Measurements from ENCODE around the gene TRIM56.
"Not testable (repeated sequence)": the region's sequence is repeated elsewhere in the genome, so short reads cannot be mapped to it uniquely, and the experiment has no call there.

TRIM56 gene, protein sequence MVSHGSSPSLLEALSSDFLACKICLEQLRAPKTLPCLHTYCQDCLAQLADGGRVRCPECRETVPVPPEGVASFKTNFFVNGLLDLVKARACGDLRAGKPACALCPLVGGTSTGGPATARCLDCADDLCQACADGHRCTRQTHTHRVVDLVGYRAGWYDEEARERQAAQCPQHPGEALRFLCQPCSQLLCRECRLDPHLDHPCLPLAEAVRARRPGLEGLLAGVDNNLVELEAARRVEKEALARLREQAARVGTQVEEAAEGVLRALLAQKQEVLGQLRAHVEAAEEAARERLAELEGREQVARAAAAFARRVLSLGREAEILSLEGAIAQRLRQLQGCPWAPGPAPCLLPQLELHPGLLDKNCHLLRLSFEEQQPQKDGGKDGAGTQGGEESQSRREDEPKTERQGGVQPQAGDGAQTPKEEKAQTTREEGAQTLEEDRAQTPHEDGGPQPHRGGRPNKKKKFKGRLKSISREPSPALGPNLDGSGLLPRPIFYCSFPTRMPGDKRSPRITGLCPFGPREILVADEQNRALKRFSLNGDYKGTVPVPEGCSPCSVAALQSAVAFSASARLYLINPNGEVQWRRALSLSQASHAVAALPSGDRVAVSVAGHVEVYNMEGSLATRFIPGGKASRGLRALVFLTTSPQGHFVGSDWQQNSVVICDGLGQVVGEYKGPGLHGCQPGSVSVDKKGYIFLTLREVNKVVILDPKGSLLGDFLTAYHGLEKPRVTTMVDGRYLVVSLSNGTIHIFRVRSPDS

DNA sequence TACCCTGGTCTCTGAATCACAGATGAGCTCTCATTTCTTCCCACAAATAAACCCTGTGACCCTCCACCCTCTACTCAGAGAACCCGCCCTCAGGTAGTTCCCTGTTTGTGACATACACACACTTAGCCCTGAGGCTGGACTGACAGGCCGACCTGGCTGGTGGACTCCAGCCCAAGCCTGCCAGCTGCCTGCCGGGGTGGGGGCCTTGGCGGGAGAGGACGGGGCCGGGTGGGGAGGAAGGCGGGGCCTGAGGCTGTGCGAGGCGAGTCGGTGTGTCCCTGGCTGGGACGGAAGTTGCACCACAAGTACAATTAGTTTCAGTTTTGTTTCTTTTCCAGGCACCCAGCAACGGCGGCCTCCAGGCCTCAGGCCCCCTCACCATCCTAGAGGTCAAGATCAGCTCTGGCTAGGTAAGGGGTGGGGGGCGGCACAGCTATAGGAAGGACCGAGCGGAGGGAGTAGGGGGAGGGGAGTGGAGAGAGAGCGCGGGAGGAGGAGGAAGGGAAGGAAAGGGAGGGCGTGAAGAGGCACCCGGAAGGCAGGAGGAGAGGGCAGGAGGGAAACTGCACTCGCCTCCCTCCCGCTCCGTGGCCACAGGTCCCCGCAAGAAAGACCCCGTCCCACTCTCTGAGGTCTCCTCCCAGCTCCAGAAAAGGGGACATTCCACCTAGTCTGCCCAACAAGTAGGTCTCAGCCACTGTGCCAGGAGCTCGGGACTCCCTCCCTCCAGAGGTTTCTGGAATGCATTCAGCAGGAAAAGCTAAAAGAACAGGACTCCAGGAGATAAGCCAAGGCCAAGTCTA lies at the start of gene TRIM56:
TRIM56 (plus strand) TSS at position 320 of the 803 bp plus-strand sequence. CDS start 1,832 bp downstream, outside the sequence.
- peak; percentile 43 for DNase-seq (ENCODE audit: low read depth, low spot score)

DNA sequence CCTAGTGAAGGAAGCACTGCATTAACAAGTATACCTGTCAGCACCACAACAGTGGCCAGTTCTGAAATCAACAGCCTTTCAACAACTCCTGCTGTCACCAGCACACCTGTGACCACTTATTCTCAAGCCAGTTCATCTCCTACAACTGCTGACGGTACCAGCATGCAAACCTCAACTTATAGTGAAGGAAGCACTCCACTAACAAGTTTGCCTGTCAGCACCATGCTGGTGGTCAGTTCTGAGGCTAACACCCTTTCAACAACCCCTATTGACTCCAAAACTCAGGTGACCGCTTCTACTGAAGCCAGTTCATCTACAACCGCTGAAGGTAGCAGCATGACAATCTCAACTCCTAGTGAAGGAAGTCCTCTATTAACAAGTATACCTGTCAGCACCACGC lies 49.3 kb upstream of the TRIM56 start:
- DNase-seq (ENCODE audit: low read depth, low spot score), result no peak

DNA sequence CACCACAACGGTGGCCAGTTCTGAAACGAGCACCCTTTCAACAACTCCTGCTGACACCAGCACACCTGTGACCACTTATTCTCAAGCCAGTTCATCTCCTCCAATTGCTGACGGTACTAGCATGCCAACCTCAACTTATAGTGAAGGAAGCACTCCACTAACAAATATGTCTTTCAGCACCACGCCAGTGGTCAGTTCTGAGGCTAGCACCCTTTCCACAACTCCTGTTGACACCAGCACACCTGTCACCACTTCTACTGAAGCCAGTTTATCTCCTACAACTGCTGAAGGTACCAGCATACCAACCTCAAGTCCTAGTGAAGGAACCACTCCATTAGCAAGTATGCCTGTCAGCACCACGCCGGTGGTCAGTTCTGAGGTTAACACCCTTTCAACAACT lies 44.0 kb upstream of the TRIM56 start:
- not testable (repeated sequence) for DNase-seq (ENCODE audit: low read depth, low spot score)

DNA sequence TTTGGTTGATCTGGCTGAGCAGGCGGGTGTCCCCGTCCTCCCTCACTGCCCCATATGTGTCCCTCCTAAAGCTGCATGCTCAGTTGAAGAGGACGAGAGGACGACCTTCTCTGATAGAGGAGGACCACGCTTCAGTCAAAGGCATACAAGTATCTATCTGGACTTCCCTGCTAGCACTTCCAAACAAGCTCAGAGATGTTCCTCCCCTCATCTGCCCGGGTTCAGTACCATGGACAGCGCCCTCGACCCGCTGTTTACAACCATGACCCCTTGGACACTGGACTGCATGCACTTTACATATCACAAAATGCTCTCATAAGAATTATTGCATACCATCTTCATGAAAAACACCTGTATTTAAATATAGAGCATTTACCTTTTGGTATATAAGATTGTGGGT lies 26.9 kb upstream of the TRIM56 start:
- no peak for DNase-seq (ENCODE audit: low read depth, low spot score)

DNA sequence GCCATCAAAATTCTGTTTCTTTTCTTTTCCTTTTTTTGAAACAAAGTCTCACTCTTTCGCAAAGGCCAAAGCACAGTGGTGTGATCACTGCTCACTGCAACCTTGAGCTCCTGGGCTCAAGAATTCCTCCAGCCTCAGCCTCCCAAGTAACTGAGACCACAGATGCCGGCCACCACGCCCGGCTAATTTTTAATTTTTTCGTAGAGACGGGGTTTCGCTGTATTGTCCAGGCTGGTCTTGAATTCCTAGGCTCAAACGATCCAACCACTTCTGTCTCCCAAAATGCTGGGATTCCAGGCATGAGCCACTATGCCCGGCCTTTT lies 25.7 kb upstream of the TRIM56 start:
- DNase-seq (ENCODE audit: low read depth, low spot score), result no peak

DNA sequence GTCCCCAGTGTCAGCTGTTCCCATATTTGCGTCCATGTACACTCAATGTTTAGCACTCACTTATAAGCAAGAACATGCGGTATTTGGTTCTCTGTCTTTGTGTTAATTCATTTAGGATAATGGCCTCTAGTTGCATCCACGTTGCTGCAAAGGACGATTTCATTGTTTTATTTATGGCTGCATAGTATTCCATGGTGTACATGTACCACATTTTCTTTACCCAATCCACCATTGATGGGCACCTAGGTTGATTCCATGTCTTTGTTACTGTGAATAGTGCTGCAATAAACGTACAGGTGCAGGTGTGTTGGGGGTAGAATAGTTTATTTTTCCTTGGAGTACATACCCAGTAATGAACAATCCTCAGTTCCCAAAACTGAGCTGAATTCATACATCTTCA lies 24.3 kb upstream of the TRIM56 start:
- no peak for DNase-seq (ENCODE audit: low read depth, low spot score)

DNA sequence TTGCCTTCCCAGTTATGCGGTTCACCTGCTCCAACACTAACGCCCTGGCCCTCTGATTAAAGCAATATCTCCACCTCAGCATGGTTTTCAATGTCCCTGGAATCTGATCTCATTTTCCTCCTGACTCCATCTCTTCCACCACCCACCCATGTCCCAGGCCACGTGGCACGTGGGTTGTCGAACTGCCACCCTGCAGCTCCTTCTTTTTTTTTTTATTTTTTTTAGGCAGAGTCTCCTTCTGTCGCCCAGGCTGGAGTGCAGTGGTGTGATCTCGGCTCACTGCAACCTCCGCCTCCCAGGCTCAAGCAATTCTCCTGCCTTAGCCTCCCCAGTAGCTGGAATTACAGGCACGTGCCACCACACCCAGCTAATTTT lies 21.1 kb upstream of the TRIM56 start:
- DNase-seq (ENCODE audit: low read depth, low spot score), result not testable (repeated sequence)

DNA sequence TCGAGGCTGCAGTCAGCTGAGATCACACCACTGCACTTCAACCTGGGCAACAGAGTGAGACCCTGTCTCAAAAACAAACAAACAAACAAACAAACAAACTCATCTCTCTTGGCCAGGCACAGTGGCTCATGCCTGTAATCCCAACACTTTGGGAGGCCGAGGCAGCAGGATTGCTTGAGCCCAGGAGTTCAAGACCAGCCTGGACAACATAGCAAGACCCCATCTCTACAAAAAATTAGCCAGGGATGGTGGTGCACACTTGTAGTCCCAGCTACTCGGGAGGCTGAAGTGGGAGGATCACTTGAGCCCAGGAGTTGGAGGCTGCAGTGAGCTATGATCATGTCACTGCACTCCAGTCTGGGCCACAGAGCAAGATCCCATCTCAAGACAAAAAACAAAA lies 20.1 kb upstream of the TRIM56 start:
- DNase-seq (ENCODE audit: low read depth, low spot score), result not testable (repeated sequence)

DNA sequence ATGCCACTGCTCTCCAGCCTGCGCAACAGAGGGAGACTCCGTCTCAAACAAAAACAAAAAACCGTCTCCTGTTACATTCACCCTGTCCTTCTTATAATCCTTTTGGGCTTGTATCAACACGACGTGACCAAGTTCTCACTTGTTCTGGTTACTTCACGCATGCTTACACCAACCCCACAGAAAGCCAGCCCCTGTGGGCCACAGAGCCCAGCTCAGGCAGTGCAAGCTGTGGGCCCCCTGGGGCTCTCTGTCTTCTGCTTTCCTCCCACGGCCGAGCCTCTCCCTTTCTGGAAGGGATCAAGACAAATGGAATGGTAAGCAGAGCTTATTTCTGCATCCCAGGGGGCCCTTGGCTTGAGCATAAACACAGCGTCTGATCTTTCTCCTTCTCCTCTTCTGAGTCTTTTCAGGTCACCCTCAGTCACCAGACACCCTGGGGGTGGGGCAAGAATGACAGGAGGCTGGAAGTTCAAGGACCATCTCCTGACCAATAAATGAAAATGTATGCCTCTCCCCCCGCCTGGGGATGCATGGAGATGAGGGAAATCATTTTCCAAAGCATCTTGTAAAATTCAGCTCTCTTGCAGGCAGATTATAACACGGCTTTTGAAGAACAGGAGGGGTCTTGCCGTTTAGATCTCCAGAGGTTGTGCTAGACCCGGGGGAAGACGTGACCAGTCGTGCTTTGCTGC lies 19.0 kb upstream of the TRIM56 start:
- DNase-seq (ENCODE audit: low read depth, low spot score), result peak; percentile 50

DNA sequence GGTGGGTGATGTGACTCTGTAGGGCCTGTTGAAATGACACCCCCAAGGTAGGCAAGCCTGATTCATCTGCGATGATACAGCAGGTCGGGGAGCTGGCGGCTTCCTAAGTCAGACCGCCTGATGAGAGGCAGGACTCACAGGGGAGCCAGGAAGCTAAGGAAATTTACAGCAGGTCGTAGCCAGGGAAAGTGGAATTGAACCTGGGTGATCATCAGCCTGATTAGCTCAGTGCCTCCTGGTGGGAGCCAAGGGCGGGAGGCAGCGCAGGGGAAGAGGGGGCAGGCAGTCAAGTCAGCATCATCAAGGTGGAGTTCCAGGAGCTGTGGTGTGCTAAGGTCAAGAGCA lies 18.5 kb upstream of the TRIM56 start:
- DNase-seq (ENCODE audit: low read depth, low spot score), result no peak

DNA sequence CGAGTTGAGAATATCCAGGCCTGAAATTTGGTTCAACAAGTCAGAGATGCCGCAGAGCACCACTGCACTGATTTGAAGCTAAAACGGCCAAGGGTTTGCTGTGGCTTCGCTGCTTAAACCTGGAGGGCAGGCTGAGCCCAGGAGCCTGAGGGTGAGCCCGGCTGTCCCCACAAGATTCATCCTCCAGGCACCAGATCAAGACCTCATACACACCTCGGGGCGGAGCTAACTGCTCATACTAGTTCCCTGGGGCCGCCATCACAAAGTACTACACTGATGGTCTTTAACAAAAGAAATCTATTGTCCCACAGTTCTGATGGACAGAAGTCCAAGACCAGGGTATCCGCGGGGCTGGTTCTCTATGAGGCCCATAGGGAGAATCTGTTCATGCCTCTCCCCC lies 16.9 kb upstream of the TRIM56 start:
- DNase-seq (ENCODE audit: low read depth, low spot score), result no peak

DNA sequence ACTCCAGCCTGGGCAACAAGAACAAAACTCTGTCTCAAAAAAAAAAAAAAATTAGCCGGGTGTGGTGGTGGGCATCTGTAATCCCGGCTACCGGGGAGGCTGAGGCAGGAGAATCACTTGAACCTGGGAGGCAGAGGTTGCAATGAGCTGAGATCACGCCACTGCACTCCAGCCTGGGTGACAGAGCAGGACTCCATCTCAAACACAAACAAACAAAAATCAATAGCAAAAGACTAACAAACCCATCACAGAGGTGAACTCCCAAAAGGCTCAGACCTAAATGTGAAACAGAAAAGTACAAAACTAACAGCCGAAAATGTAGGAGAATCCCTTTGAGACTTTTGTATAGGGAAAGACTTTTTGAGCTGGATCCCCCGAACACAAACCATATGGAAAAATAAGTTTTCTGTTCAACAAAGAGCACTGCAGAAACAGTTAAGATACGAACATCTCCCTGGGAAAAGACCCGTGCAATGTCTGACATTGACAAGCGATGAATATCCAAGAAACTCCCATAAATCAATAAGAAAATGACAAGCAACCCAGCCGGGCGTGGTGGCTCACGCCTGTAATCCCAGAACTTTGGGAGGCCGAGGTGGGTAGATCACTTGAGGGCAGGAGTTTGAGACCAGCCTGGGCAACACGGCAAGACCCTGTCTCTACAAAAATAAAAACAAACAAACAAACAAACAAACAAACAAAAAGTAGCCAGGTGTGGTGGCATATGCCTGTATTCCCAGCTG lies 13.7 kb upstream of the TRIM56 start:
- DNase-seq (ENCODE audit: low read depth, low spot score), result not testable (repeated sequence)

DNA sequence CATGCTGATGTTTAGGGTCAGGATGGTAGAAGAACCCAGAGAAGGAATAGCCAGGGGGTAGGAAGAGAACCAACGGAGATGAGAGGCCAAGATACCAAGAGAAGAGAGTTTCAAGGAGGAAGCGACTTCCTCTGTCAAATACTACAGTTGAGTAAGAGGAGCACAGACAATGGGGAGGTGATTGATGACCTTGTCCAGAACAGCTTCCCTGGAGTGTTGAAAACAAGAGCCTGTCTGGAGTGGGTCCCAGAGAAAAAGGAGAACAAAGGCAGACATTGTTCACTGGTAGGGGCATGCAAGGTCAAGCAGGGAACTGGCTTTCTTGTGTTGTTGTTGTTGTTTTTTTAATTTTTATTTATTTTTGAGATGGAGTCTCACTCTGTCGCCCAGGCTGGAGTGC lies 9.6 kb upstream of the TRIM56 start:
- DNase-seq (ENCODE audit: low read depth, low spot score), result no peak

DNA sequence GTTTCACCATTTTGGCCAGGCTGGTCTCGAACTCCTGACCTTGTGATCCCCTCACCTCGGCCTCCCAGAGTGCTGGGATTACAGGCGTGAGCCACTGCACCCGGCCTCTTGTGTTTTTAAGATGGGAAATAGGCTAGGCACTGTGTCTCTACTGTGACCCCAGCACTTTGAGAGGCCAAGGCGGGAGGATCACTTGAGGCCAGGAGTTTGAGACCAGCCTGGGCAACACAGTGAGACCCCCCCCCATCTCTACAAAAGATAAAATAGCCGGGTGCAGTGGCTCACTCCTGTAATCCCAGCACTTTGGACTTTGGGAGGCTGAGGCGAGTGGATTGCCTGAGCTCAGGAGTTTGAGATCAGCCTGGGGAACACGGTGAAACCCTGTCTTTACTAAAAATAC lies 9.1 kb upstream of the TRIM56 start:
- not testable (repeated sequence) for DNase-seq (ENCODE audit: low read depth, low spot score)

DNA sequence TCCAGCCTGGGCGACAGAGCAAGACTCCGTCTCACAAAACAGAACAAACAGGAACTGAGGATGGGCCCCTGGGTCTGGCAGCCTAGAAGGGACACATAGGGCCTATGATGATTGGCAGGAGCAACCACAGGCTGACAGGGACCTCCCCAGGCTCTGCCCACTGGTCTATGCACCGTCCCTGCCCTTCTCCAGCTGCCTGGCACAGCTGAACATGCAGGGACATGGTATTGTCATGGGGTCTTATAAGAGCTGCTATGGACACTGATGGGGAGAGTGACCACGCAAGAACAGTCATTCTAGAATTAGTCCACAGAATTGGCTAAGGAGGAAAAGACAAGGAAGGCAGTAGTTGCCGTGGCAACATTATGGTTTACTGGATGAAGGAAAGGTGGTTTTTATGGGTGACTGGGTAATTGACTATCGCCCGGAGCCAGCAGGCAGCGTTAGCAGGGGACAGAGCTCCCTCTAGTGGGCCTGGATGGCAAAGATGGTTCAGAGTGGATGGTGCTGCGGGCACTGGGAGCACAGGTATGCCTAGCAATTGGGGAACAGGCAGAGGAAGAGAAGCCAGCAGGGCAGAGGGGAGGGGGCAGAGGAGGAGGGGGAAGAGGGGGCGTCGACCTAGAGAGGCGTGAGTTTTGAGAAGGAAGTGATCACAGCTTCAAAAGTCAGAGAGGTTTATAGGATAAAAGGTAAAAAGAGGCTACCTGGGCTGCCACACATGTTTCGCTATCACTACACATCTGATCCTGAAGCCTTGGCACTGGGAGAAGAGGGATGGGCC lies 7.8 kb upstream of the TRIM56 start:
- DNase-seq (ENCODE audit: low read depth, low spot score), result no peak

DNA sequence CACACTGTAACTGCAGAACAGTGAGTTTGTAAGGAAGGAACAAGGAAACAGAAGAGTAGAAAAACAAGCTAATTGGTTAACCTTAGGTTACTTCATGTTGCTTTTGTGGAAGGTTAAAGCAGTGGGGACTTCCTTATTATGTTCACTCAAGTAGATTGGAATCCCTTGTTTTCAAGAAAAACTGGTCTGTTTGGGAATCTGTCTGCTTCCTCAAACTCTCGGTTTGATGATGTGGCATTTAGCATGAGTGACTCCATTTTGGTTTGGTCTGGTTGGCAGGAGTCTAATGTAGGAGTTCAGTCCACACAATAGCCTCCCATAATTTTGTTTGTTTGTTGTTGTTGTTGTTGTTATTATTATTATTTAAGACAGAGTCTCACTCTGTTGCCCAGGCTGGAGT lies 3.8 kb upstream of the TRIM56 start:
- no peak for DNase-seq (ENCODE audit: low read depth, low spot score)

DNA sequence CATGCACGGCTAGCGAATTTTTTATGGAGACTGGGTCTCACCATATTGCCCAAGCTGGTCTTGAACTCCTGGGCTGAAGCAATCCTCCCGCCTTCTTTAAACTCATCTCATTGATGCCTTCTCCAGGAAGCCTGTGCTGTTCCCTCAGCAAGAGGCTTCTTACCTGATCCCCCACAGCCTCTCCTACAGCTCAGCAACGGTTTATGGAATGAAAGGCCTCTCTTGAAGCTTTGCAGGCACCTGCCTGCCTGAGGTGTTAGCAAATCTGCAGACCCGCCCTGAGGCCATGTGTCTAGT lies 468 bp upstream of the TRIM56 start:
- DNase-seq (ENCODE audit: low read depth, low spot score), result no peak

DNA sequence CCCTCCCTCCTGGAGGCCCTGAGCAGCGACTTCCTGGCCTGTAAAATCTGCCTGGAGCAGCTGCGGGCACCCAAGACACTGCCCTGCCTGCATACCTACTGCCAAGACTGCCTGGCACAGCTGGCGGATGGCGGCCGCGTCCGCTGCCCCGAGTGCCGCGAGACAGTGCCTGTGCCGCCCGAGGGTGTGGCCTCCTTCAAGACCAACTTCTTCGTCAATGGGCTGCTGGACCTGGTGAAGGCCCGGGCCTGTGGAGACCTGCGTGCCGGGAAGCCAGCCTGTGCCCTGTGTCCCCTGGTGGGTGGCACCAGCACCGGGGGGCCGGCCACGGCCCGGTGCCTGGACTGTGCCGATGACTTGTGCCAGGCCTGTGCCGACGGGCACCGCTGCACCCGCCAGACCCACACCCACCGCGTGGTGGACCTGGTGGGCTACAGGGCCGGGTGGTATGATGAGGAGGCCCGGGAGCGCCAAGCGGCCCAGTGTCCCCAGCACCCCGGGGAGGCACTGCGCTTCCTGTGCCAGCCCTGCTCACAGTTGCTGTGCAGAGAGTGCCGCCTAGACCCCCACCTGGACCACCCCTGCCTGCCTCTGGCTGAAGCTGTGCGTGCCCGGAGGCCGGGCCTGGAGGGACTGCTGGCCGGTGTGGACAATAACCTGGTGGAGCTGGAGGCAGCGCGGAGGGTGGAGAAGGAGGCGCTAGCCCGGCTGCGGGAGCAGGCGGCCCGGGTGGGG lies 2.2 kb downstream of the TRIM56 start:
- no peak for DNase-seq (ENCODE audit: low read depth, low spot score)

DNA sequence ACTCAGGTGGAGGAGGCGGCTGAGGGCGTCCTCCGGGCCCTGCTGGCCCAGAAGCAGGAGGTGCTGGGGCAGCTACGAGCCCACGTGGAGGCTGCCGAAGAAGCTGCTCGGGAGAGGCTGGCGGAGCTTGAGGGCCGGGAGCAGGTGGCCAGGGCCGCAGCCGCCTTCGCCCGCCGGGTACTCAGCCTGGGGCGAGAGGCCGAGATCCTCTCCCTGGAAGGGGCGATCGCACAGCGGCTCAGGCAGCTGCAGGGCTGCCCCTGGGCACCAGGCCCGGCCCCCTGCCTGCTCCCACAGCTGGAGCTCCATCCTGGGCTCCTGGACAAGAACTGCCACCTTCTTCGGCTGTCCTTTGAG lies 2.8 kb downstream of the TRIM56 start:
- no peak for DNase-seq (ENCODE audit: low read depth, low spot score)
